GM23248 (cell line): Measurements from ENCODE around the gene ARAP3. TPM values are rescaled to one million over a fixed set of nuclear protein-coding genes. Genes with fewer than 3 reads are reported as not detected.

Experiments used
- DNase-seq: peaks from one replicate; pipeline ENCODE4 v3.0.0-alpha.2; 2015
- H2AFZ ChIP-seq: fragments of 200-600 bp; sonication (generic); 2 replicates; pipeline ENCODE4 v1.6.1; 2016; ENCODE audit warnings: antibody characterized with exemption
- H3F3A ChIP-seq: fragments of 200-600 bp; sonication (generic); 2 replicates; pipeline ENCODE4 v1.6.1; 2016; ENCODE audit warnings: mild to moderate bottlenecking, antibody characterized with exemption, mixed run types; ENCODE audit not compliant: insufficient read depth
- H3K27ac ChIP-seq: fragments of 200-600 bp; sonication (generic); 2 replicates; pipeline ENCODE4 v1.5.1; 2016; ENCODE audit warnings: mild to moderate bottlenecking
- H3K27me3 ChIP-seq: fragments of 200-600 bp; sonication (generic); replicated peaks from 2 replicates; pipeline ENCODE4 v1.6.1; 2016; ENCODE audit warnings: mild to moderate bottlenecking; ENCODE audit not compliant: insufficient read depth
- H3K36me3 ChIP-seq: fragments of 200-600 bp; sonication (generic); 2 replicates; pipeline ENCODE4 v1.6.1; 2016; ENCODE audit warnings: low read depth, mild to moderate bottlenecking
- H3K4me1 ChIP-seq: fragments of 200-600 bp; sonication (generic); 2 replicates; pipeline ENCODE4 v1.6.1; 2016; ENCODE audit warnings: mild to moderate bottlenecking; ENCODE audit not compliant: insufficient read depth
- H3K4me2 ChIP-seq: fragments of 200-600 bp; sonication (generic); one replicate; pipeline ENCODE4 v1.6.1; 2016; ENCODE audit warnings: mild to moderate bottlenecking; ENCODE audit not compliant: unreplicated experiment
- H3K4me3 ChIP-seq: fragments of 200-600 bp; sonication (generic); 2 replicates; pipeline ENCODE4 v1.5.1; 2016; ENCODE audit warnings: mild to moderate bottlenecking
- H3K79me2 ChIP-seq: fragments of 200-600 bp; sonication (generic); 2 replicates; pipeline ENCODE4 v1.6.1; 2016; ENCODE audit warnings: mild to moderate bottlenecking; ENCODE audit not compliant: insufficient read depth
- H3K9ac ChIP-seq: fragments of 200-600 bp; sonication (generic); 2 replicates; pipeline ENCODE4 v1.6.1; 2016; ENCODE audit warnings: mild to moderate bottlenecking
- H3K9me2 ChIP-seq: fragments of 200-600 bp; sonication (generic); 2 replicates; pipeline ENCODE4 v1.6.1; 2016; ENCODE audit warnings: mixed run types, mild to moderate bottlenecking, moderate library complexity; ENCODE audit not compliant: insufficient read depth
- H3K9me3 ChIP-seq: fragments of 200-600 bp; sonication (generic); one replicate; pipeline ENCODE4 v1.6.1; 2017; ENCODE audit warnings: low read depth
- H4K20me1 ChIP-seq: fragments of 200-600 bp; sonication (generic); 2 replicates; pipeline ENCODE4 v1.6.0; 2016; ENCODE audit not compliant: insufficient read depth
- EZH2 ChIP-seq: fragments of 200-600 bp; sonication (generic); IDR thresholded peaks from 2 replicates; pipeline ENCODE4 v1.6.1; 2018; ENCODE audit warnings: antibody characterized with exemption, mild to moderate bottlenecking; ENCODE audit not compliant: insufficient read depth, poor library complexity, severe bottlenecking
- EZH2phosphoT487 ChIP-seq: fragments of 200-600 bp; sonication (generic); IDR thresholded peaks from 2 replicates; pipeline ENCODE4 v1.6.1; 2018; ENCODE audit warnings: antibody characterized with exemption, moderate library complexity, mild to moderate bottlenecking, low read depth; ENCODE audit not compliant: insufficient read depth
- WGBS, 2 experiments: methylation state at CpG; one replicate each; pipeline ENCODE4 v1.1.6; 2015 to 2017; ENCODE audit warnings: low lambda C conversion rate in 2 of 2, low coverage in 1 of 2; ENCODE audit errors: missing lambda C conversion rate in 2 of 2; 5-methylcytosine and 5-hydroxymethylcytosine counted together
- in situ Hi-C: fragments of 300-500 bp; cut with MboI; formaldehyde crosslinking; loops from 2 replicates; pipeline ENCODE4 v1.15.0; 2020
- polyA plus RNA-seq: library from polyadenylated mRNA; unstranded; fragments of >200 nt; fragmentation: Nextera tagmentation; extraction: Ambion mirVana; gene quantifications from 2 replicates; pipeline ENCODE4 v1.2.1, GENCODE V29; 2016
- total RNA-seq: library from RNA; depleted of rRNA; stranded (reverse); fragments of >200 nt; shearing (Covaris generic); gene quantifications from 2 replicates; pipeline ENCODE4 v1.2.3, GENCODE V29; 2014

The ARAP3 gene
- total and polyA plus RNA-seq, 2 experiments from 2014 or later, result 2.2 TPM

DNA sequence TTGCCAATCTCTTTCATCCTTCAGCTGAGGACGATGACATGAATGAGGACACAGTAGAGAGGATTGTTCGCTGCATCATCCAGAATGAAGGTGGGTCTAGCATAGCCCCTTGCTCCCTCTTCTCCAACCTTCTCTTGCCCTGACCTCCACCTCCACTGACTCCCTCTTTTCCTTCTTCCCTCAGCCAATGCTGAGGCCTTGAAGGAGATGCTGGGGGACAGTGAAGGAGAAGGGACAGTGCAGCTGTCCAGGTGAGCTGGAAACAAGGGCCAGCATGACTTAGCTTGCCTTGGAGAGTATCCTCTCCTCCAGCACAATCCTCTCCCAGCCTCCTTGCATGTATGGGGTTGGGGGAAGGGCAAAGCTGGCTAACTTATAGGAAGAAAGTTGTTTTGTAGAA lies 43.3 kb downstream of the ARAP3 start:
- in situ Hi-C loops, result no loop called here
- TF ChIP-seq EZH2phosphoT487 (no peak), EZH2 (no peak)
- Histone ChIP-seq H3K9ac (no peak overlapping the region), H3K27ac (no peak overlapping the region), H3F3A (peaks cover 14% of the 10 kb centered on the region; the same call in 1 of the 2 replicates), H3K9me2 (no peaks in the 10 kb centered on the region), H3K79me2 (peaks cover 29% of the 10 kb centered on the region), H3K27me3 (no peaks in the 10 kb centered on the region), H3K36me3 (no peaks in the 10 kb centered on the region; the same call in 1 of the 2 replicates), H3K4me2 (no peak overlapping the region), H2AFZ (no peak overlapping the region), H3K4me1 (peaks cover 15% of the 10 kb centered on the region), H3K4me3 (no peak overlapping the region), H4K20me1 (no peaks in the 10 kb centered on the region), H3K9me3 (no peaks in the 10 kb centered on the region)
- no peak for DNase-seq
- 86 to 94% methylated on average over 2 of the region's 2 CpGs for WGBS, 2 experiments

DNA sequence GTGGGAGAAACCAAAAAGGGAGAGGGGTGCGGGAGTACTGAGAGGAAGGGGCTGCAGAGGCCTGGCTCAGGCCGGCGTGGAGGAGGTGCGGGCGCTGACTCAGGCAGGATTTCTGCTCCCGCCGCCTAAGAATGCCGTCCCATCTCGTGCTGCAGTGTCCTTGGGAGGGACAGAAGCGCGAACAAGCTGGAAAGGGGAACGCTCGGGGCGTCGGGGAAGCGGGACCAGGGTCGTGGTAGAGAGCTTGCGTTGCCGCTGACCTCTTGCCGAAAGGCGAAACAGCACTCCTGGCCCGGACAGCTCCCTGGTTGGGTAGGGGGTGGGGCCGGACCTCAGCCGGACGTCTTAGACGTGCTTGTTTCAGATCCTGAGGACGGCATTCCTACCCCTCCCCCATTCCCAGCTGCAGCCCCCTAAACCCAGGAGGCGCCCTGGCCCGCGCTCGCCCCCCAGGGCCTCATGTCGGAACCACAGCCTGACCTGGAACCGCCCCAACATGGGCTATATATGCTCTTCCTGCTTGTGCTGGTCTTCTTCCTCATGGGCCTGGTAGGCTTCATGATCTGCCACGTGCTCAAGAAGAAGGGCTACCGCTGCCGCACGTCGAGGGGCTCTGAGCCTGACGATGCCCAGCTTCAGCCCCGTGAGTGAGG lies 44.1 kb downstream of the ARAP3 start:
- peaks cover 15% of the 10 kb centered on the region for H3K4me1 ChIP-seq
- H3K9me3 ChIP-seq, result no peaks in the 10 kb centered on the region
- 6 to 7% methylated on average over 39 to 40 of the region's 40 CpGs for WGBS, 2 experiments
- no peaks in the 10 kb centered on the region; the same call in 1 of the 2 replicates for H3K36me3 ChIP-seq
- peak overlapping the region; percentile 88 for H3K9ac ChIP-seq
- TF ChIP-seq EZH2 (no peak), EZH2phosphoT487 (no peak)
- H3K27ac ChIP-seq, result no peak overlapping the region
- peak overlapping the region; percentile 92 for H2AFZ ChIP-seq
- no peaks in the 10 kb centered on the region for H3K27me3 ChIP-seq
- in situ Hi-C loops, result no loop called here
- H3K4me2 ChIP-seq, result peak overlapping the region; percentile 80
- no peaks in the 10 kb centered on the region for H4K20me1 ChIP-seq
- H3F3A ChIP-seq, result 0 out of 2 replicates have a peak, but pooled peaks cover 9% of the 10 kb centered on the region
- H3K4me3 ChIP-seq, result peak overlapping the region; percentile 82
- peak; percentile 66 for DNase-seq
- peaks cover 37% of the 10 kb centered on the region for H3K79me2 ChIP-seq
- no peaks in the 10 kb centered on the region for H3K9me2 ChIP-seq

DNA sequence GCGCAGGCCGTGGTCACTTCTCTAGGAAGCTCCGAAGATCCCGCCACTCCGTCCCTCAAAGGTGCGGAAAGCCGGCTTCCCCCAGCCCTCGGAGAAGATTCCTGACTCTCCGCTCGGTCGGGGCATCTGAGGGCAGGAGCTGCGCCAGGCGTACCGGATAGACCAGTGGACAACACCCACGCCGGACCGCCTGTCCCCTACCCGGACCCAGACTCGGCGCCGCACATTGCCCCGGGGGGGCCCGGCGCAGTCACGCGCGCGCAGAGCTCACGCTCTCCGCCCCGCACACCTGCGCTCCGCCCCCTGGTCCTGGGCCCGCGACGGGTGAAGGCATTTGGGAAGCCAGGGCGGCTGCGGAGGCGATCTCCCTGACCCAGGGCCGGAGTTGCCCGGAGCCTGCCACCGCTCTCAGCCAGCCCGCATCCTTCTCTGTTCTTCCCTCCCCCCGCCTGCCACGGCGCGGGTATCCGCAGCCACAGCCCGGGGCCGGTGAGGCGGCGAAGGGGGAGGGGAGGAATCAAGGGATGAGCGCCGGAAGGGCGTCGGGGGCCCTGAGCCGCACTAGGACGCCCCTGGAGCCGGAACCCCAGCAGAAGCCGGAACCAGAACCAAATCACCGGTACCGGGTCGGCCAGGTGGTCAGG lies 44.8 kb downstream of the ARAP3 start:
- in situ Hi-C loops, result no loop called here
- peaks cover 13% of the 10 kb centered on the region for H3K4me1 ChIP-seq
- no peak overlapping the region for H3K27ac ChIP-seq
- peak overlapping the region; percentile 92 for H2AFZ ChIP-seq
- no peaks in the 10 kb centered on the region for H4K20me1 ChIP-seq
- peak; percentile 40 for DNase-seq
- H3K79me2 ChIP-seq, result peaks cover 44% of the 10 kb centered on the region
- H3K36me3 ChIP-seq, result no peaks in the 10 kb centered on the region; the same call in 1 of the 2 replicates
- H3K4me3 ChIP-seq, result peak overlapping the region; percentile 82
- no peaks in the 10 kb centered on the region for H3K9me2 ChIP-seq
- H3K9ac ChIP-seq, result peak overlapping the region; percentile 88
- no peaks in the 10 kb centered on the region for H3K27me3 ChIP-seq
- no peaks in the 10 kb centered on the region for H3K9me3 ChIP-seq
- TF ChIP-seq EZH2phosphoT487, result no peak
- no peak for TF ChIP-seq EZH2
- H3F3A ChIP-seq, result 0 out of 2 replicates have a peak, but pooled peaks cover 3% of the 10 kb centered on the region
- 1 to 2% methylated on average over 43 to 52 of the region's 63 CpGs for WGBS, 2 experiments
- H3K4me2 ChIP-seq, result peak overlapping the region; percentile 80

DNA sequence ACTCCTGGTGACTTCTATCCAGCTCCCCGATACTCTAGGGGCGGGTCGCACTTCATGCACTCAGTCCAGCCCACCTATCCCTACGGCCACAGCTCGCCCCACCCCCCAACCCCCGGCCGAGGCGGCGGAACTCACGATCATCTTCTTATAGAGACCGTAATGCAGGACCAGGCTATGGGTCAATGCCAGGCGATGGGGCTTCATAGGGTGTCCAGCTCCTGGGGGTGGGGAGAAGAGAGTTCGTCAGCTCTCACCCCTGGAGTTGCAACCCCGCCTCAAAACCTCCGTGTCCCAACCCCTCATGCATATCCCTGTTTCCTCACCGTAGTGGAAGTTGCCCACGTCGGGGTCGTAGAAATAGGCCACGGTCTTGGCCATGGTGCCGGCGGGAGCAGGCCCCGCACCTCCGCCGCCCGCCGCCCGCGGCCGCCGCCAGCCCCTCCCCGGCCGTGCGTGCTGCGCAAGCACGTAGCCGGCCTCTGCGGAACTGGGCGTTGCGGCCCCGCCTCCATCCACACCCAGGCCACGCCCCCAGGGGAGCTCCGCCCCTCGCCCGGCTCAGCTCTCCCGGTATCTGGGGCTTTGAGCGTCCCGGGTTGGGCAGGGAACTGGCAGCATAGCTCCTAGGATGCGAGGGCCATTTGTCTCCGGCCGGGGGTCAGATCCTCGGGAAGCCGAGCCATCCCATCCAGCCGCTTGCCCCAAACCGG lies 45.5 kb downstream of the ARAP3 start, which contains the start of the genes HDAC3 and RELL2:
HDAC3 (minus strand) TSS at position 437 of the 710 bp plus-strand sequence; CDS start at position 378, 59 bp downstream.
RELL2 (plus strand) TSS at position 585 of the 710 bp plus-strand sequence. CDS start 1,229 bp downstream, outside the sequence.
- TF ChIP-seq EZH2 (no peak), EZH2phosphoT487 (no peak)
- in situ Hi-C loops, result no loop called here
- Histone ChIP-seq H2AFZ (peak within 1 kb of the TSS; percentile 92), H3K36me3 (no peaks in the 10 kb centered on the region; the same call in 1 of the 2 replicates), H3K9me2 (no peaks in the 10 kb centered on the region), H3K27me3 (no peaks in the 10 kb centered on the region), H3K4me1 (peaks cover 9% of the 10 kb centered on the region), H3K27ac (peak within 1 kb of the TSS; percentile 27), H3K9me3 (no peaks in the 10 kb centered on the region), H3F3A (no peaks in the 10 kb centered on the region), H4K20me1 (no peaks in the 10 kb centered on the region), H3K4me3 (peak within 1 kb of the TSS; percentile 82), H3K9ac (peak within 1 kb of the TSS; percentile 88), H3K4me2 (peak within 1 kb of the TSS; percentile 80), H3K79me2 (peaks cover 51% of the 10 kb centered on the region)
- DNase-seq, result peak; percentile 97
- 0% methylated on average over 27 to 41 of the region's 55 CpGs for WGBS, 2 experiments
